Measurements from ENCODE around the gene FUT8.

- TF ChIP-seq CTCF (conservative IDR thresholded peaks at IDR 0.05; ENCODE audit: low read length) (no peak), EZH2phosphoT487 (IDR thresholded peaks at IDR 0.05; ENCODE audit: borderline replicate concordance) (no peak)
Measured at GRCh38 chr14:65558363-65558762, 145.8 kb downstream of the FUT8 start.

All from Loucy (cell line).